GM23338 (cell line): Measurements from ENCODE around the gene BAIAP2.

Experiments used
- CTCF ChIP-seq, 2 experiments: fragments of 200-600 bp in 1 of 2; sonication (generic) in 1 of 2; conservative IDR thresholded peaks; 2 replicates each; pipeline versions ENCODE4 v1.5.1 to v1.6.1; 2016 to 2017; ENCODE audit warnings: antibody characterized with exemption in 2 of 2, low read depth in 2 of 2, mild to moderate bottlenecking in 2 of 2, moderate library complexity in 1 of 2
- EZH2 ChIP-seq: fragments of 200-600 bp; sonication (generic); IDR thresholded peaks from one replicate; pipeline ENCODE4 v1.8.0; 2017; ENCODE audit warnings: antibody characterized with exemption, mild to moderate bottlenecking, low read depth; ENCODE audit not compliant: unreplicated experiment
- EZH2phosphoT487 ChIP-seq: fragments of 200-600 bp; sonication (generic); IDR thresholded peaks from one replicate; pipeline ENCODE4 v1.8.1; 2018; ENCODE audit warnings: antibody characterized with exemption; ENCODE audit not compliant: unreplicated experiment
- POLR2AphosphoS5 ChIP-seq: IDR thresholded peaks from 2 replicates; pipeline ENCODE4 v1.6.1; 2016; ENCODE audit warnings: antibody characterized with exemption, low read depth
- REST ChIP-seq: IDR thresholded peaks from one replicate; pipeline ENCODE4 v1.6.1; 2018; ENCODE audit warnings: antibody characterized with exemption; ENCODE audit not compliant: unreplicated experiment
- ZNF331 ChIP-seq: fragments of 250-450 bp; sonication (Bioruptor Pico); IDR thresholded peaks from 2 replicates; pipeline ENCODE4 v1.5.0; 2020; ENCODE audit warnings: low read depth, mild to moderate bottlenecking, moderate library complexity

- TF ChIP-seq ZNF331 (CRISPR knock-in tag) (no peak), EZH2 (no peak), CTCF (conservative IDR thresholded peaks at IDR 0.05; ENCODE audit: low read depth in 2 of 2) (no peak), EZH2phosphoT487 (no peak), POLR2AphosphoS5 (no peak), REST (no peak)
Measured at GRCh38 chr17:81090361-81091136, 55.6 kb downstream of the BAIAP2 start.
